ENCODE results near the gene PLEKHG4B. TPM values are rescaled to one million over a fixed set of nuclear protein-coding genes. Genes with fewer than 3 reads are reported as not detected.

PLEKHG4B gene
- polyA plus RNA-seq, 1 donor (not counting 4 experiments of a cell fraction or from before 2014, with no cell fraction given), result not detected

DNA sequence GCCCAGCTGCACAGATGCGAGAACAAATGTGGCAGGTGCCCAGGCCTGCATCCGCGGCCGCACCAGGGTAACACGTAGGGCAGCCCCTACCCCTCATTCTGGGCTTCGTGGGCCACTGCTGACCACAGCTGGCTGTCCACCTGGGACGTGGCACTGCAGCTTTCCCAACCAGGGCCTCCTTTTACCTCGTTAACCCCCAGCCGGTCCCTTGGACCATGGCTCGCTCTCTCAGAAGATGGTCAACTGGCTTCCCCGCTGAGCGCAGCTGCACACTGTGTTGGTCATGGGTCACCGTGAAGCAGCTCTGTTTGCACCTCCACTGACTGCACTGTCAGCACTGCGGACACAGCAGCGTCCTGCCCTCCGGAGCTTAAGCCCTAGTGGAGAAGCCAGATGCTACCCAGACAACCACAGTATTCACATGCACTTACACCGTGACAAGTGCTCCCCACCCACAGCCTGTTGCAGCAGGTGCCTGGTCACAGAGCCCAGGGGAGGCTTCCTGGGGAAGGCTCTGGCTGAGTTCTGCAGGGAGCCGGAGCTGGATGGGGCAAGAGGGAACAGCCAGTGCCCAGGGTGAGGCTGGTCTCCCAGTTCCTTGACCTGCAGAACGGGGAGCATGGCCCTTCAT lies 10.5 kb upstream of the PLEKHG4B start:
- FAIRE-seq, result no peak
- dilution Hi-C loops (cut with MboI; ENCODE audit: extremely low pct_ligation_motif_present, low sequenced_read_pairs), result no loop called here
- TF ChIP-seq, protein P1, sequence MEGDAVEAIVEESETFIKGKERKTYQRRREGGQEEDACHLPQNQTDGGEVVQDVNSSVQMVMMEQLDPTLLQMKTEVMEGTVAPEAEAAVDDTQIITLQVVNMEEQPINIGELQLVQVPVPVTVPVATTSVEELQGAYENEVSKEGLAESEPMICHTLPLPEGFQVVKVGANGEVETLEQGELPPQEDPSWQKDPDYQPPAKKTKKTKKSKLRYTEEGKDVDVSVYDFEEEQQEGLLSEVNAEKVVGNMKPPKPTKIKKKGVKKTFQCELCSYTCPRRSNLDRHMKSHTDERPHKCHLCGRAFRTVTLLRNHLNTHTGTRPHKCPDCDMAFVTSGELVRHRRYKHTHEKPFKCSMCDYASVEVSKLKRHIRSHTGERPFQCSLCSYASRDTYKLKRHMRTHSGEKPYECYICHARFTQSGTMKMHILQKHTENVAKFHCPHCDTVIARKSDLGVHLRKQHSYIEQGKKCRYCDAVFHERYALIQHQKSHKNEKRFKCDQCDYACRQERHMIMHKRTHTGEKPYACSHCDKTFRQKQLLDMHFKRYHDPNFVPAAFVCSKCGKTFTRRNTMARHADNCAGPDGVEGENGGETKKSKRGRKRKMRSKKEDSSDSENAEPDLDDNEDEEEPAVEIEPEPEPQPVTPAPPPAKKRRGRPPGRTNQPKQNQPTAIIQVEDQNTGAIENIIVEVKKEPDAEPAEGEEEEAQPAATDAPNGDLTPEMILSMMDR (optimal IDR thresholded peaks at IDR 0.05 in 1 of 3, IDR thresholded peaks at IDR 0.05 in 1 of 3, conservative IDR thresholded peaks at IDR 0.05 in 1 of 3; ENCODE audit: extremely low read depth in 1 of 3, insufficient read depth in 2 of 3, low read length in 3 of 3), result no peak
- TF ChIP-seq EZH2 (IDR thresholded peaks at IDR 0.05; ENCODE audit: low read length), result no peak

DNA sequence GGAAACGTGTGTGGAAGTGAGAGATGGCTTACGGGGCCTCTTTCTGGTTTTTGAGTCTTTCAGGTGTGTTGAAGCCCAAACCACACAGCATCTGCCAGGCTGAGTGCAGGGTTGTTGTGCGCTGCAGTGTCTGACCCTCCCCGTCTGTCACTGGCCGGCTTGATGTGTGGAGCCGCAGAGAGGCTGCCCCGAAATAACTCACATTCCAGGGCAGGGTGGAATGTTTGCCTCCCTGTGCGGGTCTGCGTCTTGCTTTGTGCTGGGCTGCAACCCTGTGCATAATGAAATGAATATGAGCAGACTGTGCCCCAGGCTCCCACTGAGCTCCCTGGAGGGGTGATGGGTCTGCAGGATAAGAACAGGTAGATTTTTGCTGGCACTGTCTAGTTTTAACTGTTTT lies 9.9 kb upstream of the PLEKHG4B start:
- FAIRE-seq (no peak), DNase-seq (ENCODE audit: low read depth, low spot score) (no peak)
- H3K36me3 ChIP-seq (ENCODE audit: control insufficient read depth in 2 of 2, extremely low read depth in 1 of 2, insufficient read depth in 2 of 2, low read length in 2 of 2), result no peaks in the 10 kb centered on the region
- TF ChIP-seq EZH2 (IDR thresholded peaks at IDR 0.05; ENCODE audit: low read length), result no peak
- TF ChIP-seq, protein P1 (optimal IDR thresholded peaks at IDR 0.05 in 1 of 3, IDR thresholded peaks at IDR 0.05 in 1 of 3, conservative IDR thresholded peaks at IDR 0.05 in 1 of 3; ENCODE audit: extremely low read depth in 1 of 3, insufficient read depth in 2 of 3, low read length in 3 of 3), result no peak
- no peaks in the 10 kb centered on the region for H3K9me1 ChIP-seq (ENCODE audit: control insufficient read depth, extremely low read depth, insufficient read depth, low read length)
- no peaks in the 10 kb centered on the region for H3K9me3 ChIP-seq (ENCODE audit: control insufficient read depth, low read depth, low read length)
- dilution Hi-C loops (cut with MboI; ENCODE audit: extremely low pct_ligation_motif_present, low sequenced_read_pairs), result no loop called here
- no peak overlapping the region for H3K27ac ChIP-seq (ENCODE audit: control insufficient read depth, insufficient read depth, low read length)
- no peak overlapping the region for H2AFZ ChIP-seq (ENCODE audit: control insufficient read depth, low read length)
- no peaks in the 10 kb centered on the region for H3K4me1 ChIP-seq (ENCODE audit: control insufficient read depth, extremely low read depth, insufficient read depth, low read length)
- H3K9ac ChIP-seq (ENCODE audit: control insufficient read depth, extremely low read depth, insufficient read depth, low read length), result no peak overlapping the region
- H3K4me2 ChIP-seq (ENCODE audit: control insufficient read depth, extremely low read depth, insufficient read depth, low read depth, low read length), result no peak overlapping the region
- H3K4me3 ChIP-seq (ENCODE audit: control insufficient read depth in 2 of 3, extremely low read depth in 1 of 3, insufficient read depth in 2 of 3, low read depth in 1 of 3, low read length in 3 of 3), result no peak overlapping the region
- H4K20me1 ChIP-seq (ENCODE audit: control insufficient read depth, extremely low read depth, insufficient read depth, low read length), result no peaks in the 10 kb centered on the region
- no peaks in the 10 kb centered on the region for H3K79me2 ChIP-seq (ENCODE audit: control insufficient read depth, insufficient read depth, low read length)
- H3K27me3 ChIP-seq (ENCODE audit: control insufficient read depth, extremely low read depth, insufficient read depth, low read length), result peaks cover 26% of the 10 kb centered on the region

More for the DNA sequence above, 10.5 kb upstream of the PLEKHG4B start:
- Histone ChIP-seq H3K9me1 (ENCODE audit: control insufficient read depth, extremely low read depth, insufficient read depth, low read length) (no peaks in the 10 kb centered on the region), H2AFZ (ENCODE audit: control insufficient read depth, low read length) (no peak overlapping the region), H3K9ac (ENCODE audit: control insufficient read depth, extremely low read depth, insufficient read depth, low read length) (no peak overlapping the region), H3K9me3 (ENCODE audit: control insufficient read depth, low read depth, low read length) (no peaks in the 10 kb centered on the region), H3K79me2 (ENCODE audit: control insufficient read depth, insufficient read depth, low read length) (no peaks in the 10 kb centered on the region), H3K4me1 (ENCODE audit: control insufficient read depth, extremely low read depth, insufficient read depth, low read length) (no peaks in the 10 kb centered on the region), H3K27me3 (ENCODE audit: control insufficient read depth, extremely low read depth, insufficient read depth, low read length) (peaks cover 29% of the 10 kb centered on the region), H3K4me2 (ENCODE audit: control insufficient read depth, extremely low read depth, insufficient read depth, low read depth, low read length) (no peak overlapping the region), H3K36me3 (ENCODE audit: control insufficient read depth in 2 of 2, extremely low read depth in 1 of 2, insufficient read depth in 2 of 2, low read length in 2 of 2) (no peaks in the 10 kb centered on the region), H3K27ac (ENCODE audit: control insufficient read depth, insufficient read depth, low read length) (no peak overlapping the region), H3K4me3 (ENCODE audit: control insufficient read depth in 2 of 3, extremely low read depth in 1 of 3, insufficient read depth in 2 of 3, low read depth in 1 of 3, low read length in 3 of 3) (no peak overlapping the region), H4K20me1 (ENCODE audit: control insufficient read depth, extremely low read depth, insufficient read depth, low read length) (no peaks in the 10 kb centered on the region)
- DNase-seq (ENCODE audit: low read depth, low spot score), result no peak

All from keratinocyte (primary cell).